H1 (cell line): Measurements from ENCODE around the gene DIAPH1. TPM values are rescaled to one million over a fixed set of nuclear protein-coding genes. Genes with fewer than 3 reads are reported as not detected.

Experiments
- CTCF ChIA-PET: fragments of 300-600 bp; sonication (Branson Sonifier 250); formaldehyde crosslinking; loops from one replicate; lab custom pipeline; 2021; ENCODE audit not compliant: partially characterized antibody; lab: Charles Lee
- POLR2A ChIA-PET: fragments of 300-600 bp; sonication (Branson Sonifier 250); formaldehyde crosslinking; loops from one replicate; lab custom pipeline; 2021; ENCODE audit warnings: inconsistent platforms; ENCODE audit not compliant: partially characterized antibody; lab: Charles Lee
- DNase-seq, 2 experiments: peaks; one replicate each; pipeline versions ENCODE4 v3.0.0 to v3.0.0-alpha.2; 2010 to 2022; ENCODE audit warnings: low spot score in 2 of 2, low read depth in 1 of 2, mixed read lengths in 1 of 2
- FAIRE-seq: peaks from 2 replicates; lab custom pipeline; 2011; peaks lifted over from hg19 to GRCh38; lab: Jason Lieb, UNC
- H2AFZ ChIP-seq: 2 replicates; pipeline ENCODE4 v1.8.1; 2012; ENCODE audit warnings: low read length, inconsistent platforms
- H2AK5ac ChIP-seq: 2 replicates; pipeline ENCODE4 v1.6.1; 2013; ENCODE audit warnings: low read depth, low read length
- H2BK120ac ChIP-seq: replicated peaks from 2 replicates; pipeline ENCODE3; 2013; ENCODE audit warnings: low read depth, low read length, inconsistent platforms
- H2BK12ac ChIP-seq: 2 replicates; pipeline ENCODE4 v1.6.1; 2013; ENCODE audit warnings: low read depth, low read length
- H2BK15ac ChIP-seq: 2 replicates; pipeline ENCODE4 v1.6.1; 2013; ENCODE audit warnings: low read length
- H2BK20ac ChIP-seq: 2 replicates; pipeline ENCODE4 v1.6.1; 2013; ENCODE audit warnings: low read length
- H2BK5ac ChIP-seq: 2 replicates; pipeline ENCODE4 v1.6.1; 2013; ENCODE audit warnings: low read depth, low read length
- H3K14ac ChIP-seq: 2 replicates; pipeline ENCODE4 v1.6.1; 2013; ENCODE audit warnings: inconsistent platforms; ENCODE audit not compliant: insufficient read length
- H3K18ac ChIP-seq: 2 replicates; pipeline ENCODE4 v1.6.1; 2013; ENCODE audit warnings: low read length; ENCODE audit errors: extremely low read depth
- H3K23ac ChIP-seq: 2 replicates; pipeline ENCODE4 v1.6.1; 2013; ENCODE audit warnings: inconsistent platforms; ENCODE audit not compliant: insufficient read length
- H3K23me2 ChIP-seq: 2 replicates; pipeline ENCODE4 v1.6.1; 2013; ENCODE audit warnings: low read depth, low read length
- H3K27ac ChIP-seq: 2 replicates; pipeline ENCODE4 v1.6.1; 2011; ENCODE audit warnings: low read depth, low read length, inconsistent platforms
- H3K27me3 ChIP-seq, 4 experiments: replicated peaks in 1 of 4; 1 replicate in 1 of 4; 2 replicates in 3 of 4; pipeline versions ENCODE4 v1.6.1 to v1.8.1; 2011 to 2013; ENCODE audit warnings: low read length in 3 of 4, mild to moderate bottlenecking in 3 of 4, inconsistent platforms in 2 of 4, mixed read lengths in 2 of 4, moderate library complexity in 1 of 4; ENCODE audit not compliant: control insufficient read depth in 3 of 4, insufficient read depth in 3 of 4; ENCODE audit errors: extremely low read depth in 1 of 4
- H3K36me3 ChIP-seq, 4 experiments: 2 replicates each; pipeline versions ENCODE4 v1.6.1 to v1.8.1; 2011 to 2013; ENCODE audit warnings: mild to moderate bottlenecking in 4 of 4, low read length in 3 of 4, moderate library complexity in 2 of 4, control low read depth in 1 of 4, inconsistent platforms in 1 of 4; ENCODE audit not compliant: insufficient read depth in 4 of 4, control insufficient read depth in 2 of 4
- H3K4ac ChIP-seq: replicated peaks from 2 replicates; pipeline ENCODE3; 2013; ENCODE audit warnings: low read length, low read depth, mixed read lengths, inconsistent platforms; ENCODE audit not compliant: insufficient read length
- H3K4me1 ChIP-seq, 4 experiments: replicated peaks in 1 of 4; 1 replicate in 1 of 4; 2 replicates in 3 of 4; pipeline versions ENCODE4 v1.6.1 to v1.8.1; 2011 to 2013; ENCODE audit warnings: low read length in 3 of 4, inconsistent platforms in 2 of 4, mixed read lengths in 1 of 4; ENCODE audit not compliant: insufficient read depth in 4 of 4, control insufficient read depth in 3 of 4
- H3K4me2 ChIP-seq, 2 experiments: 2 replicates each; pipeline versions ENCODE4 v1.6.1 to v1.8.1; 2011 to 2013; ENCODE audit warnings: low read depth in 2 of 2, low read length in 2 of 2, control low read depth in 1 of 2, inconsistent platforms in 1 of 2, mild to moderate bottlenecking in 1 of 2; ENCODE audit not compliant: insufficient read depth in 1 of 2
- H3K4me3 ChIP-seq, 4 experiments: fragments of 200-600, 300-600 bp in 1 of 4; sonication (generic), shearing (Covaris generic), sonication (Bioruptor Twin) in 1 of 4; 2 replicates each; pipeline versions ENCODE4 v1.5.1 to v1.8.1; 2011 to 2016; ENCODE audit warnings: low read length in 4 of 4, low read depth in 3 of 4, control low read depth in 2 of 4, inconsistent platforms in 2 of 4, mild to moderate bottlenecking in 2 of 4, mixed read lengths in 1 of 4, moderate library complexity in 1 of 4; ENCODE audit not compliant: insufficient read depth in 2 of 4; ENCODE audit errors: extremely low read depth in 1 of 4
- H3K56ac ChIP-seq: replicated peaks from 2 replicates; pipeline ENCODE3; 2013; ENCODE audit warnings: low read depth, mild to moderate bottlenecking, mixed read lengths, low read length, inconsistent platforms; ENCODE audit not compliant: insufficient read length
- H3K79me1 ChIP-seq: 2 replicates; pipeline ENCODE4 v1.6.1; 2013; ENCODE audit warnings: low read depth, low read length, control low read depth
- H3K79me2 ChIP-seq, 2 experiments: 2 replicates each; pipeline versions ENCODE4 v1.6.1 to v1.8.1; 2012 to 2013; ENCODE audit warnings: low read length in 2 of 2, mild to moderate bottlenecking in 2 of 2, inconsistent platforms in 1 of 2; ENCODE audit not compliant: insufficient read depth in 2 of 2, control insufficient read depth in 1 of 2
- H3K9ac ChIP-seq, 4 experiments: replicated peaks in 1 of 4; 1 replicate in 1 of 4; 2 replicates in 3 of 4; pipeline versions ENCODE4 v1.6.1 to v1.8.1; 2011 to 2013; ENCODE audit warnings: low read depth in 3 of 4, low read length in 3 of 4, control low read depth in 2 of 4, mild to moderate bottlenecking in 2 of 4, moderate library complexity in 2 of 4, inconsistent platforms in 1 of 4; ENCODE audit errors: extremely low read depth in 1 of 4
- H3K9me3 ChIP-seq, 2 experiments: 2 replicates each; pipeline versions ENCODE4 v1.6.1 to v1.8.1; 2012 to 2013; ENCODE audit warnings: mild to moderate bottlenecking in 2 of 2, moderate library complexity in 2 of 2, control low read depth in 1 of 2, inconsistent platforms in 1 of 2, low read depth in 1 of 2, low read length in 1 of 2, mixed read lengths in 1 of 2; ENCODE audit not compliant: insufficient read depth in 2 of 2
- H4K20me1 ChIP-seq, 2 experiments: replicated peaks in 1 of 2; 2 replicates each; pipeline versions ENCODE3 to v1.8.1; 2011 to 2013; ENCODE audit warnings: inconsistent platforms in 2 of 2, low read length in 2 of 2, mild to moderate bottlenecking in 1 of 2; ENCODE audit not compliant: insufficient read depth in 2 of 2, control insufficient read depth in 1 of 2
- H4K5ac ChIP-seq: 2 replicates; pipeline ENCODE4 v1.6.1; 2013; ENCODE audit warnings: low read length, low read depth, mixed read lengths, inconsistent platforms; ENCODE audit not compliant: insufficient read length
- H4K8ac ChIP-seq: 2 replicates; pipeline ENCODE4 v1.8.0; 2013; ENCODE audit warnings: mild to moderate bottlenecking, moderate library complexity, low read length, inconsistent platforms; ENCODE audit not compliant: insufficient read depth; ENCODE audit errors: extremely low read depth
- H4K91ac ChIP-seq: replicated peaks from 2 replicates; pipeline ENCODE3; 2013; ENCODE audit warnings: low read length, mixed read lengths, inconsistent platforms; ENCODE audit not compliant: insufficient read length
- JUND ChIP-seq: IDR thresholded peaks from 2 replicates; pipeline ENCODE4 v1.6.1; 2011; ENCODE audit warnings: mild to moderate bottlenecking, improper control_type of control experiment, low read length
- KDM4A ChIP-seq: IDR thresholded peaks from one replicate; pipeline ENCODE4 v1.7.1; 2012; ENCODE audit warnings: low read depth, mild to moderate bottlenecking, moderate library complexity, low read length, inconsistent platforms; ENCODE audit not compliant: severe bottlenecking
- POLR2AphosphoS5 ChIP-seq: IDR thresholded peaks from 2 replicates; pipeline ENCODE4 v1.6.1; 2011; ENCODE audit warnings: low read depth, low read length
- RNF2 ChIP-seq: fragments of 200-900, 300-1000 bp; sonication (generic); IDR thresholded peaks from 2 replicates; pipeline ENCODE4 v1.7.1; 2016; ENCODE audit warnings: borderline replicate concordance, low read depth, mild to moderate bottlenecking, antibody characterized with exemption, low read length; ENCODE audit not compliant: poor library complexity, severe bottlenecking; ENCODE audit errors: missing control alignments
- SIN3A ChIP-seq, 2 experiments: IDR thresholded peaks in 1 of 2; conservative IDR thresholded peaks in 1 of 2; 2 replicates each; pipeline ENCODE4 v1.6.1; 2011 to 2012; ENCODE audit warnings: low read length in 2 of 2, improper control_type of control experiment in 1 of 2, low read depth in 1 of 2, mild to moderate bottlenecking in 1 of 2
- TAF1 ChIP-seq: IDR thresholded peaks from 2 replicates; pipeline ENCODE4 v1.6.1; 2011; ENCODE audit warnings: mild to moderate bottlenecking, low read depth, low read length
- WGBS, 2 experiments: shearing (Covaris generic) in 1 of 2; methylation state at CpG; one replicate each; pipeline versions ENCODE4 v1.1.6 to v1.1.7; 2013 to 2015; ENCODE audit warnings: low lambda C conversion rate in 2 of 2, mixed read lengths in 2 of 2, inconsistent platforms in 1 of 2, low coverage in 1 of 2, missing lambda C conversion rate in 1 of 2; ENCODE audit not compliant: insufficient replicate concordance in 2 of 2, insufficient coverage in 1 of 2, insufficient read length in 1 of 2; ENCODE audit errors: extremely low coverage in 1 of 2, missing lambda C conversion rate in 1 of 2; 5-methylcytosine and 5-hydroxymethylcytosine counted together
- polyA plus RNA-seq, 7 experiments: library from polyadenylated mRNA; depleted of rRNA in 3 of 7; stranded (reverse) in 5 of 7; unstranded in 2 of 7; fragments of >200 nt in 5 of 7; fragments of 200-250 nt in 2 of 7; gene quantifications; 1 replicate in 5 of 7; 2 replicates in 1 of 7; 4 replicates in 1 of 7; pipeline versions ENCODE4 v1.2.1 to v1.2.3, GENCODE V29; 2011 to 2013; ENCODE audit warnings: missing spikeins in 2 of 7, mixed read lengths in 2 of 7
- total RNA-seq: library from RNA; stranded (reverse); fragmentation: NEBNext Ultra II Directional; extraction: Animal tissue kit (Norgen Biotek cat#: 25700); gene quantifications from 2 replicates; pipeline ENCODE4 v1.2.1, GENCODE V29; 2021

DIAPH1 gene
- total and polyA plus RNA-seq, 2 of the 8 experiments (the other 6 are each of a cell fraction or from before 2014, with no cell fraction given): 61.2 to 114 TPM

DNA sequence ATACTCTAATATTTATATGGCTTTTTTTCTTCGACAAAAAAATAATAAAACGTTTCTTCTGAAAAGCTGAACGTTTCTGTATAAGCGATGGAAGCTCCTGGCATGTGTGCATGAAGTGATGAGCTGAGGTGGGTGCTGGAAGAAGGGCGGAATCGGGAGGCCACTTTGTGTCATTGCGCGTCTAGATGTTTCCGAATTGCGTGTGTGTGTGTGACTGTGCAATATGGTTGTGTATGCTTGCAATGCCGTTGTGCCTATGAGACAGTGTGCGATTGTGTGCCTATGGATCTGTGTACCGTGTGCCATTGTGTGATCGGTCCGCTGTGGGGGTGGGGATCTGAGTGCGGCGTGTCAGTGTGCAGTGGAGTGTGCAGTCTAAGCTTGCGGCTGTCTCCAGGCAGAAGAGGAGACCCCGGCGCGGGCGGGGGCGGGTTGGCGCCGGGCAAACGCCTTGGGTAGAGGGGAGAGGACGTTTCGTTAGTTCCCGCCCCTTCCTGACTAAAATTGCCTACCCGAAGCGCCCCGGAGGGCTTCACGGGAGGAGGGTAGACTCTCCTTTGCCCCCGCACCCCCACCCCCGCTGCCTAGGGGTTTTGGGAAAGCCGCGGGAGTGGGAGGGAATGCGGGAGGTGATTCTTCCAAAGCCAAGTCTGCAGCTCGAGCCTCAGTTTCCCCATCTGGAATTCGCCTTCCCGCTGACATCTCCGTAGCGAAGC lies 105.7 kb downstream of the DIAPH1 start:
- Histone ChIP-seq H3K9ac (peak overlapping the region in 3 of 4 experiments; percentile 20 to 57 (median 39); a peak in 6 of 7 replicates), H3K4me2 (peak overlapping the region; percentile 98 to 100)
- peak; percentile 44 for TF ChIP-seq RNF2
- peak; percentile 58; the same call in 1 of the 2 replicates for TF ChIP-seq POLR2AphosphoS5
- 0 out of 4 replicates have a peak, but pooled peaks of 1 of the 2 experiments have one; percentile 25 for TF ChIP-seq SIN3A (conservative IDR thresholded peaks at IDR 0.05 in 1 of 2, IDR thresholded peaks at IDR 0.05 in 1 of 2; ENCODE audit: low read depth in 1 of 2, low read length in 2 of 2)
- TF ChIP-seq TAF1: no peak
- TF ChIP-seq JUND: no peak
- peak; percentile 52 for TF ChIP-seq KDM4A

More for the DNA sequence above, 105.7 kb downstream of the DIAPH1 start:
- H3K56ac ChIP-seq: peak overlapping the region; percentile 1
- H2BK12ac ChIP-seq: peak overlapping the region; percentile 93; the same call in 1 of the 2 replicates
- peak overlapping the region; percentile 47; the same call in 1 of the 2 replicates for H4K8ac ChIP-seq
- no peaks in the 10 kb centered on the region for H3K9me3 ChIP-seq
- peaks cover 15% of the 10 kb centered on the region for H3K23me2 ChIP-seq
- no peaks in the 10 kb centered on the region for H3K79me1 ChIP-seq
- peak overlapping the region; percentile 79 for H3K18ac ChIP-seq
- H2AK5ac ChIP-seq: peak overlapping the region; percentile 13; the same call in 1 of the 2 replicates
- no peak for FAIRE-seq
- 0 out of 2 replicates have a peak overlapping the region, but pooled peaks have one; percentile 67 for H2BK20ac ChIP-seq
- peak overlapping the region; percentile 96 for H3K4ac ChIP-seq
- ChIA-PET POLR2A (interaction anchor here (0.7 to 5.1 kb wide), 24 partner anchors 9 to 193 kb away, joined by 3 to 33 read pairs (median 4); partner anchors contain the start of genes DIAPH1, PCDHGA10, PCDHGA11 and PCDHGA12), CTCF (interaction anchor here (0.6 to 50.9 kb wide), 54 partner anchors 10 to 456 kb away, joined by 3 to 1236 read pairs (median 4); partner anchors contain the start of genes PCDHB10, PCDHB11, PCDHB13 and PCDHB14)
- H3K4me3 ChIP-seq: peak overlapping the region; percentile 61 to 83 (median 76)
- H4K5ac ChIP-seq: peak overlapping the region; percentile 31
- no peak overlapping the region for H3K23ac ChIP-seq
- peak overlapping the region; percentile 76 for H2BK5ac ChIP-seq
- H3K27me3 ChIP-seq: no peaks in the 10 kb centered on the region
- H3K36me3 ChIP-seq: peaks cover 2 to 12% (median 10%) of the 10 kb centered on the region in 4 experiments; a peak in 6 of 8 replicates
- peak overlapping the region; percentile 93 for H2BK15ac ChIP-seq
- DNase-seq: peak in 1 of 2 experiments; percentile 70
- no peaks in the 10 kb centered on the region for H4K20me1 ChIP-seq
- peak overlapping the region; percentile 66; the same call in 1 of the 2 replicates for H2AFZ ChIP-seq
- peak overlapping the region; percentile 35 for H3K14ac ChIP-seq
- 5% methylated on average over 43 of the region's 43 CpGs; no CpG with 5 or more reads in 1 of the 2 experiments for WGBS, 2 experiments
- H3K4me1 ChIP-seq: peaks cover 7 to 33% (median 16%) of the 10 kb centered on the region in 4 experiments
- peak overlapping the region; percentile 71 for H4K91ac ChIP-seq
- H3K79me2 ChIP-seq: no peaks in the 10 kb centered on the region
- no peak overlapping the region for H2BK120ac ChIP-seq
- peak overlapping the region; percentile 84 for H3K27ac ChIP-seq
